SK-N-SH treated with all-trans-retinoic acid at 6 μM for 48 hours (cell line): Measurements from ENCODE around the gene HPCAL1.
A peak's percentile ranks its signal among the peaks of the same experiment; 100 is the strongest.

Source experiments
- ATAC-seq: fragments of 200-7000 bp; cut with Tn5 transposase; 3 replicates; pipeline ENCODE4 v1.9.1; 2020; ENCODE audit warnings: mild to moderate bottlenecking, moderate library complexity
- ARNTL ChIP-seq: fragments of 450-650 bp; formaldehyde crosslinking; IDR thresholded peaks from 2 replicates; pipeline ENCODE4 v1.5.0; 2020; ENCODE audit warnings: low read depth, mild to moderate bottlenecking, moderate library complexity, borderline replicate concordance
- BACH2 ChIP-seq: fragments of 250-450 bp; sonication (Bioruptor Pico); IDR thresholded peaks from 2 replicates; pipeline ENCODE4 v1.9.0; 2021; ENCODE audit warnings: mild to moderate bottlenecking, borderline replicate concordance
- CSDC2 ChIP-seq: fragments of 250-450 bp; sonication (Bioruptor Pico); IDR thresholded peaks from 2 replicates; pipeline ENCODE4 v1.5.0; 2020; ENCODE audit warnings: mild to moderate bottlenecking, moderate library complexity
- ESRRG ChIP-seq: fragments of 250-450 bp; sonication (Bioruptor Pico); IDR thresholded peaks from 2 replicates; pipeline ENCODE4 v1.6.1; 2021; ENCODE audit warnings: mild to moderate bottlenecking
- GLIS3 ChIP-seq: fragments of 250-450 bp; sonication (Bioruptor Pico); IDR thresholded peaks from 2 replicates; pipeline ENCODE4 v1.5.0; 2020; ENCODE audit warnings: mild to moderate bottlenecking, moderate library complexity
- ISL1 ChIP-seq: fragments of 250-450 bp; sonication (Bioruptor Pico); IDR thresholded peaks from 2 replicates; pipeline ENCODE4 v2.1.2; 2022; ENCODE audit warnings: mild to moderate bottlenecking, moderate library complexity
- OSR1 ChIP-seq: fragments of 250-450 bp; sonication (Bioruptor Pico); IDR thresholded peaks from 2 replicates; pipeline ENCODE4 v1.8.0; 2022; ENCODE audit warnings: moderate library complexity, mild to moderate bottlenecking, inconsistent platforms
- PPARA ChIP-seq: fragments of 250-450 bp; sonication (Bioruptor Pico); IDR thresholded peaks from 2 replicates; pipeline ENCODE4 v1.5.0; 2020; ENCODE audit warnings: mild to moderate bottlenecking, borderline replicate concordance
- RARB ChIP-seq: fragments of 250-450 bp; sonication (Bioruptor Pico); IDR thresholded peaks from 2 replicates; pipeline ENCODE4 v1.8.0; 2021; ENCODE audit warnings: mild to moderate bottlenecking, moderate library complexity
- TCF4 ChIP-seq: fragments of 250-450 bp; sonication (Bioruptor Pico); IDR thresholded peaks from 2 replicates; pipeline ENCODE4 v1.8.0; 2021; ENCODE audit warnings: mild to moderate bottlenecking, moderate library complexity, borderline replicate concordance
- TOX ChIP-seq: fragments of 250-450 bp; sonication (Bioruptor Pico); IDR thresholded peaks from 2 replicates; pipeline ENCODE4 v1.8.0; 2021; ENCODE audit warnings: mild to moderate bottlenecking, moderate library complexity, borderline replicate concordance
- ZC3H10 ChIP-seq: fragments of 250-450 bp; sonication (Bioruptor Pico); IDR thresholded peaks from 2 replicates; pipeline ENCODE4 v1.5.1; 2021; ENCODE audit warnings: mild to moderate bottlenecking, moderate library complexity
- ZFP3 ChIP-seq: fragments of 250-450 bp; sonication (Bioruptor Pico); IDR thresholded peaks from 2 replicates; pipeline ENCODE4 v1.5.0; 2020; ENCODE audit warnings: mild to moderate bottlenecking, moderate library complexity
- ZFP30 ChIP-seq: fragments of 450-650 bp; formaldehyde crosslinking; IDR thresholded peaks from 2 replicates; pipeline ENCODE4 v1.5.0; 2022; ENCODE audit warnings: mild to moderate bottlenecking, moderate library complexity
- ZNF565 ChIP-seq: fragments of 450-650 bp; formaldehyde crosslinking; conservative IDR thresholded peaks from 2 replicates; pipeline ENCODE4 v1.5.0; 2020; ENCODE audit warnings: low read depth, mild to moderate bottlenecking, moderate library complexity
- ZNF70 ChIP-seq: fragments of 450-650 bp; formaldehyde crosslinking; IDR thresholded peaks from 2 replicates; pipeline ENCODE4 v1.5.0; 2020; ENCODE audit warnings: mild to moderate bottlenecking, moderate library complexity
- TF ChIP-seq, protein P1 (sequence below): fragments of 250-450 bp; sonication (Bioruptor Pico); IDR thresholded peaks from 2 replicates; pipeline ENCODE4 v1.8.0; 2020; ENCODE audit warnings: mild to moderate bottlenecking, moderate library complexity, borderline replicate concordance
- TF ChIP-seq, protein P2 (sequence below): fragments of 250-450 bp; sonication (Bioruptor Pico); IDR thresholded peaks from 2 replicates; pipeline ENCODE4 v1.5.1; 2021; ENCODE audit warnings: mild to moderate bottlenecking, moderate library complexity
- TF ChIP-seq, protein P3 (sequence below): fragments of 250-450 bp; sonication (Bioruptor Pico); IDR thresholded peaks from 2 replicates; pipeline ENCODE4 v1.8.0; 2021; ENCODE audit warnings: low read depth, mild to moderate bottlenecking, moderate library complexity, borderline replicate concordance
- TF ChIP-seq, protein P4 (sequence below): fragments of 250-450 bp; sonication (Bioruptor Pico); IDR thresholded peaks from 2 replicates; pipeline ENCODE4 v1.5.1; 2020; ENCODE audit warnings: low read depth, mild to moderate bottlenecking, moderate library complexity
- TF ChIP-seq, protein P5 (sequence below): fragments of 250-450 bp; sonication (Bioruptor Pico); IDR thresholded peaks from 2 replicates; pipeline ENCODE4 v1.5.0; 2020; ENCODE audit warnings: mild to moderate bottlenecking, moderate library complexity

Gene HPCAL1

DNA sequence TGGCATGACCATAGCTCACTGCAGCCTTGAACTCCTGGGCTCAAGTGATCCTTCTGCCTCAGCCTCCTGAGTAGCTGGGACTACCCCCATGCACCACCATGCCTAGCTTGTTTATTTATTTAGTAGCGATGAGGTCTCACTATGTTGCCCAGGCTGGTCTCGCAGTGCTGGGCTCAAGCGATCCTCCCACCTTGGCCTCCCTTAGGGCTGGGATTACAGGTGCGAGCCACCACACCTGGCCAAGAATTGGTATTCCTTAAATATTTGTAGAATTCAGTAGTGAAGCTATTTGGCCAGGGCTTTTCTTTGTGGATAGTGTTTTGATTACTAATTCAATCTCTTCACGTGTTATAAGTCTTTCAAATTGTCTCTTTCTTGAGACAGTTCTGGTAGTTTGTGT is 89.4 kb downstream of the HPCAL1 start:
- TF ChIP-seq, protein P1, sequence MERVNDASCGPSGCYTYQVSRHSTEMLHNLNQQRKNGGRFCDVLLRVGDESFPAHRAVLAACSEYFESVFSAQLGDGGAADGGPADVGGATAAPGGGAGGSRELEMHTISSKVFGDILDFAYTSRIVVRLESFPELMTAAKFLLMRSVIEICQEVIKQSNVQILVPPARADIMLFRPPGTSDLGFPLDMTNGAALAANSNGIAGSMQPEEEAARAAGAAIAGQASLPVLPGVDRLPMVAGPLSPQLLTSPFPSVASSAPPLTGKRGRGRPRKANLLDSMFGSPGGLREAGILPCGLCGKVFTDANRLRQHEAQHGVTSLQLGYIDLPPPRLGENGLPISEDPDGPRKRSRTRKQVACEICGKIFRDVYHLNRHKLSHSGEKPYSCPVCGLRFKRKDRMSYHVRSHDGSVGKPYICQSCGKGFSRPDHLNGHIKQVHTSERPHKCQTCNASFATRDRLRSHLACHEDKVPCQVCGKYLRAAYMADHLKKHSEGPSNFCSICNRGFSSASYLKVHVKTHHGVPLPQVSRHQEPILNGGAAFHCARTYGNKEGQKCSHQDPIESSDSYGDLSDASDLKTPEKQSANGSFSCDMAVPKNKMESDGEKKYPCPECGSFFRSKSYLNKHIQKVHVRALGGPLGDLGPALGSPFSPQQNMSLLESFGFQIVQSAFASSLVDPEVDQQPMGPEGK (CRISPR knock-in tag), result no peak
- TF ChIP-seq ZFP30 (no peak), TOX (CRISPR knock-in tag) (no peak), OSR1 (CRISPR knock-in tag) (no peak), ARNTL (CRISPR knock-in tag) (no peak)
- TF ChIP-seq, protein P2, sequence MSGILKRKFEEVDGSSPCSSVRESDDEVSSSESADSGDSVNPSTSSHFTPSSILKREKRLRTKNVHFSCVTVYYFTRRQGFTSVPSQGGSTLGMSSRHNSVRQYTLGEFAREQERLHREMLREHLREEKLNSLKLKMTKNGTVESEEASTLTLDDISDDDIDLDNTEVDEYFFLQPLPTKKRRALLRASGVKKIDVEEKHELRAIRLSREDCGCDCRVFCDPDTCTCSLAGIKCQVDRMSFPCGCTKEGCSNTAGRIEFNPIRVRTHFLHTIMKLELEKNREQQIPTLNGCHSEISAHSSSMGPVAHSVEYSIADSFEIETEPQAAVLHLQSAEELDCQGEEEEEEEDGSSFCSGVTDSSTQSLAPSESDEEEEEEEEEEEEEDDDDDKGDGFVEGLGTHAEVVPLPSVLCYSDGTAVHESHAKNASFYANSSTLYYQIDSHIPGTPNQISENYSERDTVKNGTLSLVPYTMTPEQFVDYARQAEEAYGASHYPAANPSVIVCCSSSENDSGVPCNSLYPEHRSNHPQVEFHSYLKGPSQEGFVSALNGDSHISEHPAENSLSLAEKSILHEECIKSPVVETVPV (CRISPR knock-in tag), result no peak
- no peak for ATAC-seq

DNA sequence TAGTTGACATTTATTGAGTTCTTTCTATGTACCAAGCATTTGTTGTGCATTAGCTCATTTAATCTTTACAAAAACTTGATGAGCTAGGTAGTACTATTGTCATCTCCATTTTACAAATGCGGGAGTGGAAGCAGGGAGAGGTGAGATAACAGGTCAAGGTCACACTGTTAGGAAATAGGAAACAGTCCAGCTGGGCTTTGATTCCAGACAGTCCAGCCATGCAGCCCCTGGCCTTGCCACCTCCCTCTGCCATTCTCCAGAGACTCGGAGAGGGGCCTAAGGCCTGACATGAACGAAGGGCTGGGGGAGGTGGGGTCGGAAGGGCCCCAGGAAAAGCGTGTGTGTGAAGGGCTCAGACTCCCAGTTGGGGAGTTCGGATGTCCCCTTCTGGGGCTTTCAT is 89.8 kb downstream of the HPCAL1 start:
- TF ChIP-seq, protein P1 (CRISPR knock-in tag), result no peak
- TF ChIP-seq ARNTL (CRISPR knock-in tag) (no peak), RARB (CRISPR knock-in tag) (no peak), ESRRG (CRISPR knock-in tag) (no peak), ZNF70 (no peak), ZFP3 (CRISPR knock-in tag) (no peak), ZNF565 (CRISPR knock-in tag) (no peak), GLIS3 (CRISPR knock-in tag) (no peak), OSR1 (CRISPR knock-in tag) (no peak), ZFP30 (no peak), ZC3H10 (CRISPR knock-in tag) (no peak), CSDC2 (CRISPR knock-in tag) (no peak), TCF4 (CRISPR knock-in tag) (no peak), BACH2 (CRISPR knock-in tag) (no peak), PPARA (CRISPR knock-in tag) (no peak), TOX (CRISPR knock-in tag) (no peak)
- TF ChIP-seq, protein P3, sequence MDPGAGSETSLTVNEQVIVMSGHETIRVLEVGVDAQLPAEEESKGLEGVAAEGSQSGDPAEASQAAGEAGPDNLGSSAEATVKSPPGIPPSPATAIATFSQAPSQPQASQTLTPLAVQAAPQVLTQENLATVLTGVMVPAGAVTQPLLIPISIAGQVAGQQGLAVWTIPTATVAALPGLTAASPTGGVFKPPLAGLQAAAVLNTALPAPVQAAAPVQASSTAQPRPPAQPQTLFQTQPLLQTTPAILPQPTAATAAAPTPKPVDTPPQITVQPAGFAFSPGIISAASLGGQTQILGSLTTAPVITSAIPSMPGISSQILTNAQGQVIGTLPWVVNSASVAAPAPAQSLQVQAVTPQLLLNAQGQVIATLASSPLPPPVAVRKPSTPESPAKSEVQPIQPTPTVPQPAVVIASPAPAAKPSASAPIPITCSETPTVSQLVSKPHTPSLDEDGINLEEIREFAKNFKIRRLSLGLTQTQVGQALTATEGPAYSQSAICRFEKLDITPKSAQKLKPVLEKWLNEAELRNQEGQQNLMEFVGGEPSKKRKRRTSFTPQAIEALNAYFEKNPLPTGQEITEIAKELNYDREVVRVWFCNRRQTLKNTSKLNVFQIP (CRISPR knock-in tag), result no peak
- TF ChIP-seq, protein P4, sequence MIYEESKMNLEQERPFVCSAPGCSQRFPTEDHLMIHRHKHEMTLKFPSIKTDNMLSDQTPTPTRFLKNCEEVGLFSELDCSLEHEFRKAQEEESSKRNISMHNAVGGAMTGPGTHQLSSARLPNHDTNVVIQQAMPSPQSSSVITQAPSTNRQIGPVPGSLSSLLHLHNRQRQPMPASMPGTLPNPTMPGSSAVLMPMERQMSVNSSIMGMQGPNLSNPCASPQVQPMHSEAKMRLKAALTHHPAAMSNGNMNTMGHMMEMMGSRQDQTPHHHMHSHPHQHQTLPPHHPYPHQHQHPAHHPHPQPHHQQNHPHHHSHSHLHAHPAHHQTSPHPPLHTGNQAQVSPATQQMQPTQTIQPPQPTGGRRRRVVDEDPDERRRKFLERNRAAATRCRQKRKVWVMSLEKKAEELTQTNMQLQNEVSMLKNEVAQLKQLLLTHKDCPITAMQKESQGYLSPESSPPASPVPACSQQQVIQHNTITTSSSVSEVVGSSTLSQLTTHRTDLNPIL (CRISPR knock-in tag), result no peak
- TF ChIP-seq, protein P2 (CRISPR knock-in tag), result no peak
- ATAC-seq, result no peak

DNA sequence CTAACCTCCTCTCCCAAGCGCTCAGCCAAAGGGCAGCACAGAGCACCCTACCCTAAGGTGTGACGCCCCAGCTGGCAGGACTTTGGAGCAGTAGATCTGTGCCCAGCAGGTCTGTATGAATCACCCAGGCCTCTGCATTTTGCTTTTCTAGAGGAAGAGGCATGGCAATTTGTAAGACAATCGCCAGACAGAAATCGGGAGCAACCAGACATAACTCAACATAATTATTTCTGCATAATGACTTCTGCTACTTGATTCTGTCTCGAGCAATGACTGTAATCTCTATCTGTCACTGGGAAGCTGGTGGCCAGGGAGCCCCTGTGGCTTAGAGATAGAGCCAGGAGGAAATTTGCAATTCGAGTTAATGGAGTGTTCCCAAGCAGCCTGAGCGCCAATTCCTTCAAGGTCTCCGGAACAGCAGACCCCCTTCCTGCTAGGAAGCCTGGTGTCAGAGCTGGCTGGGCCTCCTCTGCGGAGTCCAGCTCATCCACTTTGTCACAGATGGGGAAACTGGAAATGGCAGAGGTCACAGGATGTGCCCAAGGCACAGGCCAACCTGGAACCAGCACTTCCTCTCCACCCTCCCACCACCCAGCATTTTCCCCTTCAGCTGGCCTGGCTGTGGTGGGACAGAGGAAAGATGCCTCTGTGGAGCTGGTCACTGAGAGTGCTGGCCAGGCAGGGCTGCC is 90.4 kb downstream of the HPCAL1 start:
- peak; percentile 54 for ATAC-seq
- TF ChIP-seq TOX (CRISPR knock-in tag), result no peak
- no peak for TF ChIP-seq ZC3H10 (CRISPR knock-in tag)
- TF ChIP-seq RARB (CRISPR knock-in tag), result no peak
- no peak for TF ChIP-seq CSDC2 (CRISPR knock-in tag)
- peak; percentile 73; the same call in 1 of the 2 replicates for TF ChIP-seq TCF4 (CRISPR knock-in tag)
- no peak for TF ChIP-seq ZFP30
- TF ChIP-seq, protein P4 (CRISPR knock-in tag), result 0 out of 2 replicates have a peak, but pooled peaks have one; percentile 23
- no peak for TF ChIP-seq GLIS3 (CRISPR knock-in tag)
- peak; percentile 43 for TF ChIP-seq ISL1 (CRISPR knock-in tag)
- TF ChIP-seq, protein P5, sequence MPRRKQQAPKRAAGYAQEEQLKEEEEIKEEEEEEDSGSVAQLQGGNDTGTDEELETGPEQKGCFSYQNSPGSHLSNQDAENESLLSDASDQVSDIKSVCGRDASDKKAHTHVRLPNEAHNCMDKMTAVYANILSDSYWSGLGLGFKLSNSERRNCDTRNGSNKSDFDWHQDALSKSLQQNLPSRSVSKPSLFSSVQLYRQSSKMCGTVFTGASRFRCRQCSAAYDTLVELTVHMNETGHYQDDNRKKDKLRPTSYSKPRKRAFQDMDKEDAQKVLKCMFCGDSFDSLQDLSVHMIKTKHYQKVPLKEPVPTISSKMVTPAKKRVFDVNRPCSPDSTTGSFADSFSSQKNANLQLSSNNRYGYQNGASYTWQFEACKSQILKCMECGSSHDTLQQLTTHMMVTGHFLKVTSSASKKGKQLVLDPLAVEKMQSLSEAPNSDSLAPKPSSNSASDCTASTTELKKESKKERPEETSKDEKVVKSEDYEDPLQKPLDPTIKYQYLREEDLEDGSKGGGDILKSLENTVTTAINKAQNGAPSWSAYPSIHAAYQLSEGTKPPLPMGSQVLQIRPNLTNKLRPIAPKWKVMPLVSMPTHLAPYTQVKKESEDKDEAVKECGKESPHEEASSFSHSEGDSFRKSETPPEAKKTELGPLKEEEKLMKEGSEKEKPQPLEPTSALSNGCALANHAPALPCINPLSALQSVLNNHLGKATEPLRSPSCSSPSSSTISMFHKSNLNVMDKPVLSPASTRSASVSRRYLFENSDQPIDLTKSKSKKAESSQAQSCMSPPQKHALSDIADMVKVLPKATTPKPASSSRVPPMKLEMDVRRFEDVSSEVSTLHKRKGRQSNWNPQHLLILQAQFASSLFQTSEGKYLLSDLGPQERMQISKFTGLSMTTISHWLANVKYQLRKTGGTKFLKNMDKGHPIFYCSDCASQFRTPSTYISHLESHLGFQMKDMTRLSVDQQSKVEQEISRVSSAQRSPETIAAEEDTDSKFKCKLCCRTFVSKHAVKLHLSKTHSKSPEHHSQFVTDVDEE (CRISPR knock-in tag), result peak; percentile 86
- TF ChIP-seq ZNF70, result no peak
- no peak for TF ChIP-seq ARNTL (CRISPR knock-in tag)
- 0 out of 2 replicates have a peak, but pooled peaks have one; percentile 35 for TF ChIP-seq ZNF565 (CRISPR knock-in tag)
